CD4-positive, alpha-beta T cell treated with Interferon alpha-2 for 1 hour (primary cell): ENCODE results near the gene UGT1A10.

Experiments used
- DNase-seq, 2 donors: peaks; one replicate each; pipeline ENCODE4 v3.0.0-alpha.2; 2020 to 2022

The UGT1A10 gene

DNA sequence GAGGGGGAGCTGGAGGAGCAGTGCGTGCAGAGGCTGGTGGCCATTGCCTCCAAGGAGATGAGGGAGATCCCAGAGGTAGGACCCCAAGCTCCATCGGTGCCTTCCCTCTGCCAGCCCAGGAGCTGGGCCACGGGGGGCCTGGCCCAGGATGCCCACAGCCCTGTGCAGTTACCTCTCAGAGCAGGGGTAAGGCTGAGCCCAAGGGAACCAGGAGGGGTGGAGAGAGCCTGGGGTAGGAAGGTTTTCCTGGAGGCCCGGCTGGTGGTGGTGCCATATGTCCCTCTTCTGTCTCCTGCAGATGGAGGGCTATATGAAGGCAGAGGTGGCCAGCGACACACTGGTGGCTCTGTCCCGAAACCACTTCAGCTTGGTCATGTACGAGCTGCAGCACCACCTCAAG lies 153.3 kb downstream of the UGT1A10 start:
- no peak for DNase-seq

- DNase-seq = no peak
These were observed 155.1 kb downstream of the UGT1A10 start for GRCh38 chr2:233791151-233791882.

GRCh38 chr2:233791883-233792329 lies 155.7 kb downstream of the UGT1A10 start:
- no peak for DNase-seq

- no peak for DNase-seq
These were observed 156.5 kb downstream of the UGT1A10 start for GRCh38 chr2:233792720-233793119.

- DNase-seq = no peak
These were observed 157.3 kb downstream of the UGT1A10 start for GRCh38 chr2:233793465-233794127.

GRCh38 chr2:233794128-233794658 lies 157.9 kb downstream of the UGT1A10 start:
- DNase-seq = no peak

- no peak for DNase-seq
These were observed 159.5 kb downstream of the UGT1A10 start for GRCh38 chr2:233795735-233796171.

DNA sequence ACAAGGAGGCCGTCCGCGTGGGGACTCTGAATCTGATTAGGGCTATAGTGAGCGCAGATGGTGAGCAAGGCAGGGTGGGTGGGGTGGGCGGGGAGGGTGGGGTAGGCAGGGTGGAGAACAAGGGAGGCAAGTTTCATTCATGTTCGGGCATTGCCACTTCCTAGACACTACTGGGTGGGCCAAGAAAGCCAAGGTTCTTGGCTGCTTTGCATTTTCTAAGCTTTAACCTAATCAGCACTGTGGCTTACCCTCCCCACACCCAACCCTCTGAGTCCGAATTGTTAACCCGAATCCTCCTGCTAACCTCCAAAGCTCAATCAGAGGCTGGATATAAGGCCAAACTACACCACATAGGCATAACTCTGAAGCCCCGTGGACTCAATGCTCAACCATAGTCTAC lies 160.0 kb downstream of the UGT1A10 start:
- no peak for DNase-seq

- no peak for DNase-seq
These were observed 162.3 kb downstream of the UGT1A10 start for GRCh38 chr2:233798335-233799086.

DNA sequence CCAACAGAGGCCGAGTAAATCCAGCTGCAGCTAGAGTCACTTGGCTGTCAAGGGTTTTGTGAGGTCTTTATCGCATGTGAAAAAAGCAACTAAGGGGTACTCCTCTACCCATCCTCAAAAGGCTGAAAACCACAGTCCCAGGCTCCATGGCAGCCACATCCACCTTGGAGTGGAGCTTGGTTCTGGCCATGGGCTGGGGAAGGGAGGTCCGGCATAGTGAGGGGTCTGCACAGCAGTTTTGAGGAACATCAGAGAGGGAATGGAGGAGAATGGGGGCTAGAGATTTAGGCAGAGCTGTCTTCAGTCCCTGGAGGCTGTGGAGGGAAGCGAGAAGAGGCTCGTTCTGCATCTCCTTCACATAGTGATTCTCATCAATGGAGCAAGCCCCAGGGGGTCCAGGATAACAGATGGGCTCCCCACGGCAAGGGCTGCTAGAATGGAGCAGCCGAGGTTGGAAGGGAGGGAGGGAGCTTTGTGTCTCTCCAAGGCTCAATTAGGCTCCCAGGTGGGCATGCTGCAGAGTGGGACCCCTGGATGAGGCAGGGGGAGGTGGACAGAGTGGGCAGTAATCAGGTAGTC lies 162.9 kb downstream of the UGT1A10 start:
- DNase-seq = no peak

- no peak for DNase-seq
These were observed 163.5 kb downstream of the UGT1A10 start for GRCh38 chr2:233799716-233800115.

GRCh38 chr2:233800208-233800607 lies 164.0 kb downstream of the UGT1A10 start:
- DNase-seq = no peak

DNA sequence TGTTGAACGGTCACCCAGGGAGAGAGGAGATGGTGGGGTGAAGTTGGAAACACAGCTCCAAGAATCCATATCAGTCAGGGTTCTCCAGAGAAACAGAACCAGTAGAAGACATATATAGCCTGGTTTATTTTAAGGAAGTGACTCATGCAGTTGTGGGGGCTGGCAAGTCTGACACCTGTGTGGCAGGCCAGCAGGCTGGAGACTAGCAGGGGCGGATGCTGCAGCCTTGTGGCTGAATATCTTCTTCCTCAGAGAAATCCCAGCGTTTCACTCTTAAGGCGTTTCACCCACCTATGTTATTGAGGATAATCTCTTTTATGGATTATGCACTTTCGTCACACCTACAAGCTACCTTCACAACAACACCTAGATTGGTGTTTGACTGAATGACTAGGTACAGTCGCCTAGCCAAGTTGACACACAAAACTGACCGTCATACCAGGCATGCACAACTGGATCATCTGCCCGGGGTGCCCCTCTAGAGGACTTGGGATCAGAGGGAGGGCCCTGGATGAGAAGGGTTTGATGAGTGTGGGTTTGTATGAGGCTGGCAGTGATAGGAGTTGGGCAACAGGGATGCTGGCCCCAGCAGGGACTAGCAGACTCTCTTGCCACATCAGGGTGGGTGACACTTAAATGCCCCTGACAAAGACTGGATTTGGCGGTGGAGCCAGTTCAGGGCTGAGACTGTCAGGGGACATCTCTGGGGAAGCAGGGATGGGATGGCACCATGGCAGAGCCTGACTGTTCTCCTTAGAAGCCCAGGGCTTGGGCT lies 165.3 kb downstream of the UGT1A10 start:
- DNase-seq = no peak

DNA sequence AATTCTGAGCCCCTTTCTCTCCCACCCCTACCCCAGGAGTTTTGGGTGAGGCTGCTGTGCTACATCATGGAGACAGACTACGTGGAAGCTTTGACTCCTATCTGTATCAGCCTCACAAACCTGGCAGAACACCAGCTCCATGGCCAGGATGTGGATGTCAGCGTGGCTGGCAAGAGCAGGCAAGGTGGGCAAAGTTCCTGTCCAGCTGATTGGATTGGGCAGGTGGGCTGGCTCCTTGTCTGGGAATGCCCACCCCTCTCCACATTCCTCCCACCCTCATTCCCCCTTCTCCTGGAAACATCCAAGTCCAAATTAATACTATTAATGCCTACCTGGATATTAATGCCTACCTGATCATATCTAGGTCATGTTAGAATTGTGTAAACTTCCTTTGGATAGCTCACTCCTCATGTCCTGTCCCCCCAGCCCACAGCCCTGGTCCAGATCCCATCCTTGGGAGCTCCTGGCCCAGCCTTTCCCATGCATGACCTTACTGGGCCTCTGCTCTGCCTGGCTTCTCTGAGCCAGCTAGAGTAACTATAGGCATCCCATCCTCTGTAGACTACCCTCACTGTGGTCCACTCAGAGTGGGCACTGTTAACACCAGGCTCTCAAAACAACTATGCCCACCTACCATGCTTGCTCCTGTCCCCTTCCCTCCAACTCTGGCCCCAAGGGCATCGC lies 166.0 kb downstream of the UGT1A10 start:
- no peak for DNase-seq

DNA sequence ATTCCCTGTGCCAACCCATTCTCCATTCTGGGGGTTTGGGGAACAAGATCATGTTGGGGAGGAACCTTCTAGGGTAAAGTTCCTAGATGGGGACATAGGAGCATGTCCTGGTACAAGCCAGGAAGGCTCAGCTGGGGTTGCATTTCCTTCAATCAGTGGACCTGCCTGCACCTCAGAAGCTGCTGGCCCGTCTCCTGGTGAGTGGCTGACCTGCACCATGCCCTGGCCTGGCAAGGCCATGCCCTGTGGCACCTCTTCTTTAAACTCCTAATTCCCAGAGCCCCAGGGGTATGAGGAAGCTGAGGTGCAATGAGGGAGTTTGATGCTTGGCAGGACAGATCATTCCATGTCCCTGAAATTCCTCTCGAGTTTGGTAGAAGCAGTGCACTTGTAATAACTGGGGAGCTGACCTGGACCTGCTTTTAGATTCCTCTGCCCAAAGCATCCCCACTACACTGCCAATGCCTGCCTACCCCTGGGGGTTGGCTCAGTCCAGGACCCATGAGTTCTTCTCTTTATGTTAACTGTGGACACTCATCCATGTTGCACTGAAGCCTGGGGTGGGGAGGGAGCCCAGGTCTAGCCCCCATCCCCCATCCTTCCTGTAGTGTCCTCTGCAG lies 167.2 kb downstream of the UGT1A10 start:
- no peak for DNase-seq

- no peak for DNase-seq
These were observed 167.7 kb downstream of the UGT1A10 start for GRCh38 chr2:233803994-233804393.

DNA sequence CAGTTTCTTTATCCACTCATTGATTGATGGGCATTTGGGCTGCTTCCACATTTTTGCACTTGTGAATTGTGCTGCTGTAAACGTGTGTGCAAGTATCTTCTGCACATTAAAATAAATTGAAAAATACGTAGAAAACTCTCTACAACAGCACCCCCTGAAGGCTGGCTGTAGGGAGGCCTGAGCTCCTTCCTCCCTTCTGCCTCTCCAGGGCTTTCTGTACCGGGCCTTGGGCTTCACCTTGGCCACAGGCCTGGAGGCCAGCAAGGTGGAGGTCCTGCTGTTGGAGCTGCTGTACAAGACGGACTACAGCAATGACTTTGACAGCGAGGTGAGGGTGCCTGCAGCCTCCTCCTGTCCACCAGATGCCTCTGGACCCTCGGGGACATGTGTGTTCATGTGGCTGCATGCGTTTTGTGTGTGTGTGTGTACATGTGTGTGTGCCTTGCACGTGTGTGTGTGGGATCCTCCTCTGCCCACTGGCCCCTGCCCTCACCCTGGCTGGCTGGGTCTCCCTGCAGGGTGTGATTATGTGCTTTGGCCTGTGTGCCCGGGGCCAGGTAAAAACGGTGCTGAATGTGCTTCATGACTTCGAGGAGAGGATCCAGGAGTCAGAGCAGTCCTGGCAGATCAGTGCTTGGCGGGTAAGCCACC lies 171.1 kb downstream of the UGT1A10 start:
- no peak for DNase-seq

DNA sequence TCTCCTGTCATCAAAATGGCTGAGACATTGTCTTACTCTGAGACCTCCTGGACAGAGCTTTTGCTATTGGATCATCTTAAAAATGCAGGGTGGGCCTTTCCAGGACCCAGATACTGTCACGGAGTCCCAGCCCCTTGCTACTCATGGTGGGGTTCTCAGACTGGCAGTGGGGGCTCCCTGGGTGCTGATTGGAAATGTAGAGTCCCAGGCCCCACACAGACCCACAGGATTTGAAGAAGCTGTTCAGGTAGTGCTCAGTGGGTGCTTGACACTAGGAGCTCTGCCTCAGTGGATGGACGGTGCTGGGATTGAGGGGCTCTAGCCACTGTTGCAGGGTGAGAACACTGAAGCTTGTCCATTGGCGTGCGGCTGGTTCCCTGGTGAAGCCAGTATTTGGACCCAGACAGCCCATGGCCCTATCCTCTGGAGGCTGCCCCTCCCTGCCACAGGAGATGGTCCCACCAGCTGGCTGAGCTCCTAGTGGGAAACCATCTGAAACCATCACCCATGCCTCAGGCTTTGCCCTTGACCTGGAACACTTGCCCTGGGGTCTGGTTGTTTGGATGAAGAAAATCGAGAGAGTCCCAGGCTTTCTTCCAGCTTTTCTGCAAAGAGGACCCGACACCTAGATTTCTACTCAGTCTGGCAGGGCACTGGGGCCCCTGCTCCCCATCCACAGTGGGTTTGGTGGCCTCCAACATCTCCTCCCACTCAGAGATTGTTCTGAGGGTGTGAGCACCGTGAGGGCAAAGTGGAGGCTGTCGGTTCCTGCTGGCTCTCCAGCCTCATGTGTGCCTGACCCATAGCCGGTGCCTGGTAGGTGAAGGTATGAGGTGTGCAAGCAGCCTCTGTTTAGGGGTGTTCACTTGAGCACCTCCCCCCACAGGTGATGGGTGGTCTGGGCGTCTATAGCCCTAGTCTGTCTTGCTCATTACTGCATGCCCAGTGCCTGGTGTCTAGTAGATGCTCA lies 172.0 kb downstream of the UGT1A10 start:
- no peak for DNase-seq

GRCh38 chr2:233810385-233810784 lies 174.1 kb downstream of the UGT1A10 start:
- no peak for DNase-seq
